ENCODE measurements around the gene WHAMM. TPM values are rescaled to one million over a fixed set of nuclear protein-coding genes. Genes with fewer than 3 reads are reported as not detected.

Gene WHAMM
- total RNA-seq, 6 donors from 2014 or later, result 10.6 to 15.7 (median 11.6) TPM

GRCh38 chr15:82802497-82802896, 6.9 kb upstream of the WHAMM start:
- peaks cover 0 to 11% (median 1%) of the 10 kb centered on the region in 4 donors for H3K4me1 ChIP-seq
- no peak overlapping the region for H3K4me3 ChIP-seq
- ATAC-seq (ENCODE audit: low FRiP score in 2 of 2) (no peak), DNase-seq (no peak)
- no peak for TF ChIP-seq EP300 (IDR thresholded peaks at IDR 0.05)
- no peak for TF ChIP-seq POLR2A (IDR thresholded peaks at IDR 0.05)
- TF ChIP-seq CTCF (IDR thresholded peaks at IDR 0.05), result no peak
- TF ChIP-seq POLR2AphosphoS5 (IDR thresholded peaks at IDR 0.05), result no peak
- 50% methylated on average over 1 of the region's 1 CpG; no CpG with 5 or more reads in 1 of the 2 donors for WGBS, 2 donors
- H3K27me3 ChIP-seq, result no peaks in the 10 kb centered on the region
- H3K27ac ChIP-seq, result no peak overlapping the region
- no peaks in the 10 kb centered on the region for H3K36me3 ChIP-seq
- no peaks in the 10 kb centered on the region for H3K9me3 ChIP-seq

- Histone ChIP-seq H3K9me3 (no peaks in the 10 kb centered on the region), H3K27me3 (no peaks in the 10 kb centered on the region), H3K4me1 (peaks cover 0 to 14% (median 4%) of the 10 kb centered on the region in 4 donors), H3K27ac (no peak overlapping the region), H3K4me3 (no peak overlapping the region), H3K36me3 (no peaks in the 10 kb centered on the region)
- ATAC-seq (ENCODE audit: low FRiP score in 2 of 2), result no peak
- no peak for TF ChIP-seq EP300 (IDR thresholded peaks at IDR 0.05)
- no peak for TF ChIP-seq POLR2A (IDR thresholded peaks at IDR 0.05)
- no peak for TF ChIP-seq CTCF (IDR thresholded peaks at IDR 0.05)
- no peak for TF ChIP-seq POLR2AphosphoS5 (IDR thresholded peaks at IDR 0.05)
- DNase-seq, result no peak
- WGBS, 2 donors, result 88 to 90% methylated on average over 2 of the region's 2 CpGs
Observed at GRCh38 chr15:82803793-82804574, 5.4 kb upstream of the WHAMM start.

- ATAC-seq (ENCODE audit: low FRiP score in 2 of 2) (no peak), DNase-seq (peak in 1 of 2 donors; percentile 32)
- no peaks in the 10 kb centered on the region for H3K9me3 ChIP-seq
- H3K36me3 ChIP-seq, result no peaks in the 10 kb centered on the region
- 52 to 65% methylated on average over 1 of the region's 1 CpG for WGBS, 2 donors
- no peak for TF ChIP-seq POLR2A (IDR thresholded peaks at IDR 0.05)
- TF ChIP-seq POLR2AphosphoS5 (IDR thresholded peaks at IDR 0.05), result no peak
- no peak for TF ChIP-seq EP300 (IDR thresholded peaks at IDR 0.05)
- no peak for TF ChIP-seq CTCF (IDR thresholded peaks at IDR 0.05)
- H3K27me3 ChIP-seq, result no peaks in the 10 kb centered on the region
- no peak overlapping the region for H3K27ac ChIP-seq
- no peak overlapping the region for H3K4me3 ChIP-seq
- H3K4me1 ChIP-seq, result peaks cover 0 to 16% (median 6%) of the 10 kb centered on the region in 4 donors
Observed at GRCh38 chr15:82804575-82804949, 4.9 kb upstream of the WHAMM start.

GRCh38 chr15:82805994-82806406, 3.4 kb upstream of the WHAMM start, which contains the start of gene FSD2:
Gene FSD2 (minus strand): TSS chr15:82806069. CDS start chr15:82787390, 18,679 bp downstream.
- peak in 1 of 4 donors; percentile 12 for TF ChIP-seq EP300 (IDR thresholded peaks at IDR 0.05)
- TF ChIP-seq POLR2AphosphoS5 (IDR thresholded peaks at IDR 0.05), result peak in 1 of 2 donors; percentile 36
- TF ChIP-seq POLR2A (IDR thresholded peaks at IDR 0.05), result no peak
- H3K4me1 ChIP-seq, result peaks cover 0 to 21% (median 7%) of the 10 kb centered on the region in 4 donors
- ATAC-seq (ENCODE audit: low FRiP score in 2 of 2) (peak in 1 of 2 donors; percentile 26), DNase-seq (peak in 1 of 2 donors; percentile 75)
- H3K36me3 ChIP-seq, result no peaks in the 10 kb centered on the region
- no peaks in the 10 kb centered on the region for H3K9me3 ChIP-seq
- no peaks in the 10 kb centered on the region for H3K27me3 ChIP-seq
- peak within 1 kb of the TSS in 1 of 4 donors; percentile 38 for H3K27ac ChIP-seq
- no peak within 1 kb of the TSS for H3K4me3 ChIP-seq
- WGBS, 2 donors, result 57 to 74% methylated on average over 2 of the region's 2 CpGs

- H3K4me1 ChIP-seq, result peaks cover 13 to 41% (median 24%) of the 10 kb centered on the region in 4 donors
- TF ChIP-seq POLR2A (IDR thresholded peaks at IDR 0.05) (no peak), EP300 (IDR thresholded peaks at IDR 0.05) (no peak), CTCF (IDR thresholded peaks at IDR 0.05) (no peak), POLR2AphosphoS5 (IDR thresholded peaks at IDR 0.05) (no peak)
- H3K36me3 ChIP-seq, result peaks cover 0 to 2% (median 0%) of the 10 kb centered on the region in 4 donors
- H3K27me3 ChIP-seq, result no peaks in the 10 kb centered on the region
- no peak for DNase-seq
- H3K4me3 ChIP-seq, result no peak overlapping the region
- peak overlapping the region in 2 of 4 donors; percentile 99 to 100 for H3K27ac ChIP-seq
- 89 to 92% methylated on average over 11 of the region's 11 CpGs for WGBS, 2 donors
- no peaks in the 10 kb centered on the region for H3K9me3 ChIP-seq
- no peak for ATAC-seq (ENCODE audit: low FRiP score in 2 of 2)
Observed at GRCh38 chr15:82807920-82808633, 1.4 kb upstream of the WHAMM start.
